Middle frontal gyrus (tissue), 1 donor: ENCODE data around the gene ALPL.
"Not testable (repeated sequence)": the region's sequence is repeated elsewhere in the genome, so short reads cannot be mapped to it uniquely, and the experiment has no call there.

ENCODE experiments used
- DNase-seq: peaks from one replicate; pipeline ENCODE4 v3.0.0-alpha.2; 2015; ENCODE audit warnings: low spot score; ENCODE audit errors: extremely low spot score

ALPL gene

DNA sequence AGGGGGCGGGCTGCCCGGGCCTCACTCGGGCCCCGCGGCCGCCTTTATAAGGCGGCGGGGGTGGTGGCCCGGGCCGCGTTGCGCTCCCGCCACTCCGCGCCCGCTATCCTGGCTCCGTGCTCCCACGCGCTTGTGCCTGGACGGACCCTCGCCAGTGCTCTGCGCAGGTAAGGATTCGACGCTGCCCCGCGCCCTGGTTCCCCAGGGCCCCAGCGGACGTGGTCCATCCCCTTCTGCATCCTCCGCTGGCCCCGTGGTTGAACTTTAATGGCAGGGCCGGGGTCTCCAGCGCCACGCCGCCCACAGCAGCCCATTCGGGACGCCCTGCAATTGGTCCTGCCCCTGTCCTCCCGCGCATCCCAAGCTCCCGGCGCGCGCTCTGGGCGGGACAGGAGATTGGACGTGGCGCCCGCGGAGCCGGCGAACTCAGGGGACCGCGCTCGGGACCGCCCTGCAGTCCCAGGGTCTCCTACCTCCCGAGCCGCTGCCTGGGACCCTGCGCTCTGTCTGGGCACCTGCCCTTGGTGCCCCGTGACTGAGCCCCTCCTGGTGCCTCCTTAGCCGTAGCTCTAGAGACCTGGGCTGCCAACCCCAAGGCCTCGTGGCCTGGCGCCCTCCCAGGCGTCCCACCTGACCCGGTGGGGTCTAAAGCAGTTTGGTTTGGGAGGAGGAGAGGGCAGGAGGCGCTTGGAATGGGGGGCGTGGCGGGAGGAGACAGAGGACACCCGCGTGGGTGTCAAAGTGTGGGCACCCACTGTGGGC lies at the start of gene ALPL:
TSS of gene ALPL (plus strand) at position 73 of the 762 bp plus-strand sequence. CDS start 44,659 bp downstream, outside the sequence.
- no peak for DNase-seq

DNA sequence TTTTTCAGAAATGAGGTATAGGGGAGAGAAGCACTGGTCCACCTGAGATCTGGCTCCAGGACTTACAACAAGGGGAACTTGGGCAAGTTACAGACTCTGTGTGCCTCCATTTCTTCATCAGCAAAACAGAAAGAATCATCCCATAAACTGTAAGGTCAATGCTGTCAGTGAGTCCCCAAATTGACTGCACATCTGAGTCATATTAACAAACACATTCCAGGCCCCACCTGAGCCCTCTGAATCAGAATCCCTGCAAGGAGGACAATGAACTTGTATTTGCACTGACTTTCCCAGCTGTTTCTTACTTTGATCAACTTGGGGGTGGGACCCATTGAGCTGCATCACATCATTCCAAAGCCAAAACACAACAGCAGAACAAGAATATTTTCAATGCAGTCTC lies 44.1 kb upstream of the ALPL start:
- DNase-seq, result not testable (repeated sequence)

DNA sequence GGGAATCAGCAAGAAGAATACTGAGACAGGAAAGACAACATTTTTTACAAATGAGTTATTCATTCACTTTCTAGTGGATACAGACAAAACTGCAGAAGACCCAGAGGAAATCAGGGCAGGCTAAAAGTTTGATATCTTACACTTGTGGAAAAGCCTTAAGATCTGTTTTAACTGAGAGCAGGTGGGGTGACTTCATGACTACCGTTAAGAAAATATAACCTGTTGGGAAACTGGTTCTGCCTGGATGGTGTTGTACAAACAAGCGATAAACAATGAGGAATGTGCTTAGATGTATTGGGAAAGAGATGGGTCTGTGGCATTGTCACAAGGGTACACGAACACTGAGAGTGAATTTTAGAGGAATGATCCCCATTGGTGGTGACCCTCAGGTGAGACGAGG lies 41.3 kb upstream of the ALPL start:
- not testable (repeated sequence) for DNase-seq

DNA sequence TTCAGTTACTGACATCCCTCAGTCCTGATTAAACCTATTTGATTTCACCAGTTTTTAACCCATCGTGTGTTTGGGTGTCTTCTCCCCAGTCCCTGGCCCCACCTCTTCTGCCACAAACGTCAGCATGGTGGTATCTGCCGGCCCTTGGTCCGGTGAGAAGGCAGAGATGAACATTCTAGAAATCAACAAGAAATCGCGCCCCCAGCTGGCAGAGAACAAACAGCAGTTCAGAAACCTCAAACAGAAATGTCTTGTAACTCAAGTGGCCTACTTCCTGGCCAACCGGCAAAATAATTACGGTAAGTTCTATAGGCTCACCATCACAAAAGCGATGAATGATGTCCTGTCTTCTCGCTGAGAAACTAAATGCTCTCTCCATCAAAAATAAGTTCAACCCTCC lies 40.6 kb upstream of the ALPL start:
- DNase-seq, result no peak

DNA sequence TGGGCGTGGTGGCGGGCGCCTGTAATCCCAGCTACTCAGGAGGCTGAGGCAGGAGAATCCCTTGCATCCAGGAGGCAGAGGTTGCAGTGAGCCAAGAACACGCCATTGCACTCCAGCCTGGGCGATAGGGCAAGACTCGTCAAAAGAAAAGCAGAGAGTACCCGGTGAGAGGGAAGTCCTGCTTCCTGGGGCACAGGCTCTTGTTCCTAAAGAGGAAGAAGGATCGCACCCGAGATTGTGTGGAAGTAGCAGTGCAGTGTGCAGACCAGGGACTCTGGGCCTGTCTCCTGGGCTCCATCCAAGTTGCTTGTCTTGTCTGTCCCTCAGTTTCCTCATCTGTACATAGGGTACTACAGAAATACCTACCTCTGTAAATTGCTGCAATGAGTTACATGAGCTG lies 39.6 kb upstream of the ALPL start:
- DNase-seq, result no peak

DNA sequence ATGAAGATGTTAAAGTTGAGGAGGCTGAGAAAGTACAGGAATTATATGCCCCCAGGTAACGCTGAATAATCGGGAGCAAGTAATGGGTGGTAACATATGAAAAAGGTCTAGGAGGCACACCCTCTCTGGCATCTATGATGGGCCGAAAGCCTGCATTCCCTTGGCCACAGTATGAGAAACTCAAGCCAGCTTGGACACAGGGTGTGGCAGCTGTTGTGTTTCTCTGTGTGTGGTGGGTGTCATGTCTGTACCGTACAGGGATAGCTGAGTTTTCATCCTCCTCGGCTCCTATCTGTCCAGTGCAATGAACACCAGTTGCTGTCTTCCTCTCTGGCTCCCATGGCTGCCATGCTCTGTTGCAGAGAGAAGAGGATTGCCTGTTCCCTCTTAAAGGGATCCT lies 36.4 kb upstream of the ALPL start:
- DNase-seq, result no peak

DNA sequence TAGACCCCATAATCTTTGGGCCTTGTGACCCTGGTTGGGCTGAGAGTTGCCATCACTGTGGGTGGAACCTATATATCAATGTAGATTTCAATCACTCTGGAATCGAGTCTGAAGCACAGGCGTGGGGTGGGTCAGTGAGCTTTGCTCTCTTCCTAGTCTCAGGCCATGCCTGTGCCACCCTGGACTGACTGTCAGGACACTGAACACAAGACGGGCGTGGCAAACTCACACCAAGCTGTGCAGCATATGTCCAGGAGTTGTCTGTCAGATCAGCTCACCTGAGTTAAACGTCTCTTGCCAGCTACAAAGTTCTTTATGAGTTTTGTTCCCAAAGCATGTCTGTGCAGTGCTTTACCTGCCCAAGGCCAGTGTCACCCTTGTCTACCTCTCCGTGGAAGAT lies 30.9 kb upstream of the ALPL start:
- DNase-seq, result no peak

DNA sequence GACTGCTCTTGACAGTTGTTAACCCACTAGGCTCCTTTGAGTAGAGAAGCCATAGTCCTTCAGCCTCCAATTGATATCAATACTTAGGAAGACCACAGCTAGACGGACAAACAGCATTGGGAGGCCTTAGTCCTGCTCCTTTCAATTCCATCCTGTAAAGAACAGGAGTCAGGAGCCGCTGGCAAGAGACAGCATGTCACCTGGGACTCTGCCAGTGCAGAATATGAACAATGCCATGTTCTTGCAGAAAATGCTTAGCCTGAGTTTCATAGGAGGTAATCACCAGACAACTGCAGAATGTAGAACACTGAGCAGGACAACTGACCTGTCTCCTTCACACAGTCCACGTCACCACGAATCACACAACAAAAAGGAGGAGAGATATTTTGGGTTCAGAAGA lies 25.3 kb upstream of the ALPL start:
- DNase-seq, result not testable (repeated sequence)

DNA sequence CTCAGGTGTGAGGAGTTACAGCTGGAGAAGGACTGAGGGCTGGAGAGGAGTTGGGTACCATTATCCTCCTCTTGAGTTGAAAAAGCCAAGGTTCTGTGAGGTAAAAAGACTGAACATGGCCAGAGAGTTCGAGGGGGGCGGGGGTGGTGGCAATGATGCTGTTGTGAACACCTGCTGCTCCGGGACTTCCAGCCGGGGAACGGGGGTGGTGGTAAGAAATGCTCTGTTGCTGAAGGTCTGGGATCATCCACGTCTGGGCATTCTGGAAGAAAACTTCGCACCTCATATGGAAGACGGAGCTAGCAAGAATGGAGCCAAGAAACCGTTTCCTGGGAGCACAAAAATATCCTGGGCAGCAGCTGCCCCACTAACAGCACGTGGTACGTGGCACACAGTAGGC lies 20.1 kb upstream of the ALPL start:
- DNase-seq, result no peak

DNA sequence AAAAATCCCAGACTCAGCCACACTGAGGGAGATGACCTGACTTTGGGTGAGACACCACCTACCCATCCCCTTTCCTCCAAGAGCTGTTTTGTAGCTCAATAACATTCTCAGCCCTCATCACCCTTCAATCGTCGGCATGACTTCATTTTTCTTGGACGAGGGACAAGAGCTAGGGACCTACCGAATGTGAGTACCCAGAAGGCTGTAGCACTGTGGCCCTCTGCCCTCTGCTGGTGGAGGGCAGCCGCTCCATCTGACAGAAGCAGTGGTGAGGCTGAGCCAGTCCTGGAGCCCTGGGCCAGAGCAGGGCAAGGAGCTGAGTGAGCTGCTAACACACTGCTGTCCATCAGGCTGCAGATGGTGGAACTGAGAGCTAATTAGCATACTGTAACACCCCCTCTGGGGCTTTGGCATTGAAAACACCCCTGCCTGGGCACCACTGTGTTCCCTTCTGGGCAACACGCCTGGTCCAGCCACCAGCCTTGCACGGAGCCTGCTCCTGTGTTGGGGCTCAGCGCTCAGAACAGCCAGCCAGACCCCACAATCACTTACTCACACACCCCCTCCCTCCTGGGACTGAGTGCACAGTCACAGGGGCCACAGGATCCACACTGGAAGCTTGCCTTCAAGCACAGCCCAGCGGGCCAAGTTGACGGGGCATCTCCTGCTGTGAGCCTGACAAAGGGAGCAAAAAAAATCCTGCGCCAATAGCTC lies 18.3 kb upstream of the ALPL start:
- DNase-seq, result no peak

DNA sequence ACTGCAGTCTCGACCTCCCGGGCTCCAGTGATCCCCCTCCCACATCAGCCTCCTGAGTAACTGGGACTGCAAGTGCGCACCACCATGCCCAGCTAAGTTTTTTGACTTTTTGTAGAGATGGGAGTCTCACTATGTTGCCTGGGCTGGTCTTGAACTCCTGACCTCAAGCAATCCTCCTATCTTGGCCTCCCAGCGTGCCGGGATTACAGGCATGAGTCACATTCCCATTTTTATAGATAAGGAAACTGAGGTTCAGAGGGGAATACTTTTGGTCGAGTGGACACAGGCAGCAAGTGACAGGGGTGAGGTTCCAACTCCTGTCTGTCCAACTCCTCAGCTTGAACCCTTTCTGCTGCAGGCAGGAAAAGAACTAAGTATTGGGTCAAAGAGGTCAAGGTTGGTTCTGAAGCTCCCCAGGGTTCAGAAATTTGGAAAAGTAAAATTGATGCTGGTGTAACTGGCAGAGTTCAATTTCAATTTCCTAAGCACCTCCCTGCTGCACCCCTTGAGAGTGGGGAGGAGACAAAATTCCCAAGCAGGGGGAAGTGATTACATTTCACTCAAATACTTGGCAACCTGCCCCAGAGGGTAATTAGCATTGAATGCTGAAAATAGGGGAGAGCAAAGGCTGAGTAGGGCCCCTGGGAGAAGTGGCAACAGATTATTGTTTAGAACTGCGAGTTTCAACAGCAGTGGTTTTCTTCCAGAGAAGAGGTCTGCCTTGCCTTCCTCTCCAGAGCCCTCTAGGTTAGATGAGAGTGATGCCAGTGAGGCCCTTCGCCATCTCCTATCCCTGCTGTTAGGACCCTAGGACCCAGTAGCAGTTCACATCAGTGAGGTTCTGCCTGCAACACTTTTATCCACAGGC lies 17.5 kb upstream of the ALPL start:
- no peak for DNase-seq

DNA sequence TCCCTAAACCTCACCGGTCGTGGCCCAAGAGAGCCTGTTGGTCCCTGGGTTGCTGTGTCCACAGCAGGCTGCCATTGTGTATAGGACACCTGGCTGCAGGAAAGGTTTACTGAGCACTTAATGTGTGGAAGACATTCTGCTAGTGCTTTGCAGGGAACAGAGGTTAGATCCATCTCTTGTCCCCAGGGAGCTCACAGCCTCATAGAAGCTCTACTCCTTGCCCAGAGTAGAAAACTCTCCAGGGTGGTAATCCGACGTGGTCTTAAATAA lies 16.9 kb upstream of the ALPL start:
- no peak for DNase-seq

DNA sequence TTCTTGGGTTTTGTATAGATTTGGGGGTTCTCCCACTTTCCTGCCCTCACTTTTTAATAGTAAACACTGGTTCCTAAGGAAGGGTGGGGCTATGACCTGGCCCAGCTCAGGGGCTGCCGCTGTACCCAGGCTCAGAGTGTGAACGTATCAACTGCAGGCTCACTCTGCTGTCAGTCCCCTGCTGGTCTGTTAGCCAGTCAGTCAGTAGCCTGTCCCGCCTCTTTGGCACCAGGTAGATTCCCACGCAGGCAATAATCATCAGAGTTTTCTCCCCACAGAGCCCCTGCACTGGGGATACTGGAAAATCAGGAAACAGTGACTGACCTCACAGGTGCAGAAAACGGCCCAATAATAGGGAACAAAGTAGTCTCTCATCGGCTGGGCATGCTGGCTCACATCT lies 15.0 kb upstream of the ALPL start:
- no peak for DNase-seq

DNA sequence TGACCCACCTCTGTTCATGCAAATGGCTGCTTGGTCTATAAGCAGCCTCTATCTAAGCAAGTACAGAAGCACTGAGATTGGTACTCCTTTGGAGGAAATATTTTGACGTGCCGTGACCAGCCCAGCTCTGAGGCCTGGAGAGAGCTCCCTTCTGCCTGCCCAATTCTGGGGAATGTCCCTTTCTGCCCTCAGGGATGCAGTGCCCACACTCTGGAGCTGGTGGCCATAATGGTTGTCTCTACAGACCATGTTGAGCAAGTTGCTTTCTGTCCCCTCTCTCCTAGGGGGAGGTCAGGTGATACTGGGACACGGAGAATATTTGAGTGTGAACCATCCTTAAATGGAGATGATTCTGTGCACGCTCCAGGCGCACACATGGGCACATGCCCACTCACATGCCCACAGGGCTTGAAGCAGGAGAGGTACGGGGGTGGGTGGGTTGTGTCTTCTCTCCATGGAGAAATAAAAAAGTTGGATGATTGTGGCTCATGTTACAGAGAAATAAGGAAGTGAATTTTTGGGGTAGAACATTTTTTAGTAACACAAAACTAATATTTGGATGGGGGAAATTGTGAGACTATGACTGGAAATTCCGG lies 13.9 kb upstream of the ALPL start:
- DNase-seq, result no peak

DNA sequence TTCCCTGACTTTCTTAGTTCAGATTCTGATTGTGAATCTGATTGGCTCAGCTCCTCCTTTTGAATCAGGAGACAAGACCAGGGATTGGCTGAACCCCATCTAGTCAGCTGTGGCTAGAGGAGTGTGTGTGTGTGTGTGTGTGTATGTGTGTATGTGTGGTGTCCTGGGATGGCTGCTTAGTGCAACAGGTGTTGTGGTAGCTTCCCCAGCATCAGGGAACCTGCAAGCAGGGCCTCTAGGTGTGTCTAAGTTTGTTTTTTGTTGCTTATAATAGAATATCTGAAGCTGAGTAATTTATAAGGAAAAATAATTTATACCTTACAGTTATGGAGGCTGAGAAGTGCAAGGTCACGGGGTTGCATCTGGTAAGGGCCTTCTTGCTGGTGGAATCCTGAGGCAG lies 13.2 kb upstream of the ALPL start:
- no peak for DNase-seq

DNA sequence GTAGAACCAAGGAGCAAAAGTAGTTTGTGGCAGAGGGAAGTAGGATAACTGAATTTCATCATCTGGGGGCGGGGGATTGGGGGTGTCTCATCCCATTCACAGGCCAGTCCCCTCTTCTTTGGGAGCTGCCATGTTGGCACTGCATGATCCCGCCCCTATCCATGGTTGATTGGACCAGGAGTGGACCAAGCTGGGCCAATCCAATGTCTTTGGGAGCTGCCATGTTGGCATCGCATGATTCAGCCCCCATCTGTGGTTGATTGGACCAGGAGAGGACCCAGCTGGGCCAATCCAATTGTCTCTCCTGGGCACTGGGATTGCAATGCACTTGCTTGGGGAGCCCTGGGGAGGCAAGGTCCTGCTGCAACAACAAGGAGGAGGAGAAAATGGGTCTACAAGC lies 12.3 kb upstream of the ALPL start:
- no peak for DNase-seq

DNA sequence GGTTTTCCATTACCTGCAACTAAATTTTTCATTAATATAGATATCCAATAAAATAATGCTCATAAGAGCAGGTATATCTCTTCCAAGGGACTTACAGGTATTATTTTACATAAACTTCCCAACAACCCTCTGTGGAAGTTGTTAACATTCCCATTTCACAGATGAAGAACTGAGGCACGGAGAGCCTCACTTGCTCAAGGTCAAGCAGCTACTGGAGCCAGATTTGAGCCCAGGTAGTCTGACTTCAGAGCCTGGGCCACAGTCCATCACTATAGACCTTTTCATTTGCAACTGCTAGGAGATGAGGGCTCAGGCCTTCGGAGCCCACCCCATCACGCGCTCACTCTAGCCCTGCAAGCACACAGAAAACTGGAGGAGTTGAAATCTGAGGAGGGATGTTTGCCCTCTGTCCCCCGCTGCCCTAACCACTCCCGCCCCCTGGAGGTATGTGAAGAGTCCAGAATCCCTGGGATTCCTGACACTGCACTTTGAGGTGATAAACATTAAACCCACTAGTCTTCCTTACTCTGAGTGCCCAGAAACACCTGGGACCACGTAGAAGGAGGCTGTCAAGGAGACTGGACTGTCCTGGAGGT lies 11.7 kb upstream of the ALPL start:
- no peak for DNase-seq

DNA sequence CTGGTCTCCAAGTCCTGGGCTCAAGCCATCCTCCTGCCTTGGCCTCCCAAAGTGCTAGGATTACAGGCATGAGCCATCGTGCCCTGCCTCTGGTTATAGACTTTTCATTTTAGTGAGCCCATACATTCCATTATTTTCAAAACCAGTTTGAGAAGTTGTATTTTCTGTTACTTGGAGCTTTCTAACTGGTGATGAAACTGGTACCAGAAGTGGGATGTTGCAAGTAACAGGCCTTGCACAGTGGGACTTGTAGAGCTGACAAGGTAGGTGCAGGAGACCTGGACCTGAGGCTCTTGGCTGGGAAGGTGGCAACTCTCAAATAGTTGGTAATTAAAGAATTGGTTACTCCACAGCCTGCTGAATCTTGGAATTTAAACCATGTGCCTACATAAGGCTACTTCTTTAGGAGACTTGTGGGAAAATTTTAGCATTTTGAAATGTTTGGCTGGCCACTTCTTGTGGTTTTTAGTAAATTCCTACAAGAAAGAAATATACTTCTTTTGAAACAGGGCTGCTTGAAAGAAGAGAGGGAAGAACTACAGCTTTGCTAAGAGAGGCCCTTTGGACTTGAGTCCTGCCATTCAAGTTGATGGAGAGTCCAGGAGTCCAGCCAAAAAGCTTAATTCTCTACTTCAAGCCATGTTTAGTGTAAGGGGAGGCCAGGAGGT lies 9.8 kb upstream of the ALPL start:
- DNase-seq, result no peak

DNA sequence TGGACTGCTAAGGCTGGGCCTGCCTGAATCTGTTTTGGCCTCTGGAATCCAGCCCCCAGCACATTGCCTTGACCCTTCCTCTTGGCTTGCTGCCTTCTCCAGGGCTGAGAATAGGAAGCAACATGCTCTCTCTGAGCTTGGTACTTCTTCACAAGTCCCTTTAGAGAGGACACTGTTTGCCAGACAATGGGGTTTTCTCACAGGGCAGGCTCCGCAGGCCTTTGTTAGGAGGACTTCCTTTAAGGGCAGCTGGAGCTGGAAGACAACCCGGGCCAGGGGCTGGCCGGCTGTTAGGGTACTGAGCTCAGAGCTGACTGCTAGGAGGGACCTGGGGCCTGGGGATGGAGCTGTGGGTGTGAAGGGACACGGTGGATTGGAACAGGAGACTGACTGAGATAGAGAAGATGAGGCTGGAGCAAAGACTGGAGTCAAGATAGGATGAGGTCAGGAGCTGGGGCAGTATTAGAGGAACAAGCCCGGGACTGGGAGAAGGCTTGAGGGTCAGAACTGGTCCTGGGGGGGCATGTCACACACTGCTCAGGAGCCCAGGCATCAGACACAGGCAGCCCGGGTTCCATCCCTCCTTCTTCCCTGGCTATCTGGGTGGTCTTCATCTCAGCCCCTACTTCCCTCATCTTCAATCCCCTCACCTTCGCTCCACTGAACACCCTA lies 5.4 kb upstream of the ALPL start:
- no peak for DNase-seq

DNA sequence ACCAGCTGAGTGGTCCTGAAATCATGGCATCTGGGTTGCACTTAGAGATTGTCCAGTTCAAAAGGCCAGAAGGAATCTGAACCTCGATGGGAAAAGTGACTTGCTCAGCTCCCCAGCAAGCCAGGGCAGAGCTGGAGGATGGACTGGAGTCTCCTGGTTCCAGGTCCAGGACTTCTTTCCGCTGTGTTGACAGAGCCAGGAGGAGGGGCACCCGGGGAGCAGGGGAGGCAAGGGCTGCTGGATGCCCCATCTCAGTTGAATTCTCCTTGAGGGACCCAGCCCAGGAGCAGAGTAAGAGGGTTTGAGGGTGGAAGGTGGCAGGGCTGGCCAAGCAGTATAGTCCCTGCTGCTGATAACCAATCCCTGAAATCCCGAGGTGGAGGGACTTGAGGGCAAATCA lies 2.4 kb upstream of the ALPL start:
- DNase-seq, result no peak
